ENCODE results near the gene TECPR1. TPM values are rescaled to one million over a fixed set of nuclear protein-coding genes. Genes with fewer than 3 reads are reported as not detected.

The TECPR1 gene
- total RNA-seq, 4 donors from 2014 or later = 33.8 to 74.1 (median 44.1) TPM

DNA sequence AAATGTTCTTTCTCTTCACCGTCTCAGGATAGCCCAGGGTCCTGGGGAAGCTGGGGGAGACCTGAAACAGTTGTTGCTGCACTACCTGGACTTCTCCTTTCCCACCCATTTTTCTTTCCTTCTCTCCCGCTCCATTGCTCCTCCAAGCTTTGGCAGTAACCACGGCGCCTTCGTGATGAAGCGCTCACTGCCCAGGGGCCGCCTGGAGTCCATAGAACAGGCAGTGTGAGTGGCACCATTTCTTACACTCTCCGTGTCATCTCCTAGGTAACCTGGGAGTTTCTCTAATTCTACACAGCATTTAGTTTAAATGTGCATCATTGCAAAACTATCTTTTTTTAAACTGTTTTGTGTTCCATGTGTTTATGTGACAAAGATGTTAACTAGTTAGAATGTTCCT is 81.1 kb downstream of the TECPR1 start:
- Histone ChIP-seq H3K4me1 (no peaks in the 10 kb centered on the region), H3K27me3 (no peaks in the 10 kb centered on the region), H3K4me3 (no peak overlapping the region), H3K27ac (no peak overlapping the region), H3K9me3 (no peaks in the 10 kb centered on the region), H3K36me3 (peaks cover 0 to 38% (median 0%) of the 10 kb centered on the region in 3 donors)
- TF ChIP-seq POLR2A (IDR thresholded peaks at IDR 0.05) = no peak
- TF ChIP-seq, protein P1, sequence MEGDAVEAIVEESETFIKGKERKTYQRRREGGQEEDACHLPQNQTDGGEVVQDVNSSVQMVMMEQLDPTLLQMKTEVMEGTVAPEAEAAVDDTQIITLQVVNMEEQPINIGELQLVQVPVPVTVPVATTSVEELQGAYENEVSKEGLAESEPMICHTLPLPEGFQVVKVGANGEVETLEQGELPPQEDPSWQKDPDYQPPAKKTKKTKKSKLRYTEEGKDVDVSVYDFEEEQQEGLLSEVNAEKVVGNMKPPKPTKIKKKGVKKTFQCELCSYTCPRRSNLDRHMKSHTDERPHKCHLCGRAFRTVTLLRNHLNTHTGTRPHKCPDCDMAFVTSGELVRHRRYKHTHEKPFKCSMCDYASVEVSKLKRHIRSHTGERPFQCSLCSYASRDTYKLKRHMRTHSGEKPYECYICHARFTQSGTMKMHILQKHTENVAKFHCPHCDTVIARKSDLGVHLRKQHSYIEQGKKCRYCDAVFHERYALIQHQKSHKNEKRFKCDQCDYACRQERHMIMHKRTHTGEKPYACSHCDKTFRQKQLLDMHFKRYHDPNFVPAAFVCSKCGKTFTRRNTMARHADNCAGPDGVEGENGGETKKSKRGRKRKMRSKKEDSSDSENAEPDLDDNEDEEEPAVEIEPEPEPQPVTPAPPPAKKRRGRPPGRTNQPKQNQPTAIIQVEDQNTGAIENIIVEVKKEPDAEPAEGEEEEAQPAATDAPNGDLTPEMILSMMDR (IDR thresholded peaks at IDR 0.05) = no peak
- DNase-seq = no peak

DNA sequence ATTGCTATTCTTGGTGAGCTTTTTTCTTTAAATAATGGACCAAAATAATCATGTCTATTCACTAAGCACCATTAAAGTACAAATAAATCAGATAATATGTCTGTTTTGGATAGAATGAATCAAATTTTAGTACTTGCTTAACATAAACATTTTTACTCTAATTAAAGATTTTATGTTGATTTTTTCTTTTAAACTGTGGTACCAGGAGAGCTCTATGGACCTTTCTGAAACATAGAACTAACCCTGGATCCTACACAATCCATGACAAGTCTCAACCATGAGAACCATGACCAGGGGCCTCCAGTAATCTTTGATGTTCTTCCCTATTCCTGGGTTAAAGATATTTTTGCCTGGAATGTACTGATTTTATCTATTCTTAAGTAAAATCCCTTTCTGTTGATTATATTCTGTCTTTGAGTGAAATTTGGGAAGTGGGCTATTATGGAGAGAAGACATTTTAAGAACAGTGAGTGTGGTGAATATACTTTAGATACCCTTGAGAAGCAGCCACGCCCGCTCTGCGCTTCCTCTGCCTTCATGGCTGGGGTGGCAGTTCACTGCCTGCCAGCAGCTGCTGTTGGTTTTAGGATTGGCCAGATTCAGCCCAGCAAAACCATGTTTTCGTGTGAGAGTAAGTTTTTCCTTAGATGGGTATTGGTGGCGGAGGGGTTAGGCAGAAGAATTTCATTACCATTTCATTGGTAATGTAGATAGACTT is 83.0 kb downstream of the TECPR1 start:
- no peak for DNase-seq
- H3K9me3 ChIP-seq = no peaks in the 10 kb centered on the region
- peaks cover 0 to 20% (median 0%) of the 10 kb centered on the region in 3 donors for H3K36me3 ChIP-seq
- H3K4me1 ChIP-seq = no peaks in the 10 kb centered on the region
- TF ChIP-seq POLR2A (IDR thresholded peaks at IDR 0.05) = no peak
- TF ChIP-seq, protein P1 (IDR thresholded peaks at IDR 0.05) = no peak
- H3K4me3 ChIP-seq = no peak overlapping the region
- no peak overlapping the region for H3K27ac ChIP-seq
- H3K27me3 ChIP-seq = no peaks in the 10 kb centered on the region

DNA sequence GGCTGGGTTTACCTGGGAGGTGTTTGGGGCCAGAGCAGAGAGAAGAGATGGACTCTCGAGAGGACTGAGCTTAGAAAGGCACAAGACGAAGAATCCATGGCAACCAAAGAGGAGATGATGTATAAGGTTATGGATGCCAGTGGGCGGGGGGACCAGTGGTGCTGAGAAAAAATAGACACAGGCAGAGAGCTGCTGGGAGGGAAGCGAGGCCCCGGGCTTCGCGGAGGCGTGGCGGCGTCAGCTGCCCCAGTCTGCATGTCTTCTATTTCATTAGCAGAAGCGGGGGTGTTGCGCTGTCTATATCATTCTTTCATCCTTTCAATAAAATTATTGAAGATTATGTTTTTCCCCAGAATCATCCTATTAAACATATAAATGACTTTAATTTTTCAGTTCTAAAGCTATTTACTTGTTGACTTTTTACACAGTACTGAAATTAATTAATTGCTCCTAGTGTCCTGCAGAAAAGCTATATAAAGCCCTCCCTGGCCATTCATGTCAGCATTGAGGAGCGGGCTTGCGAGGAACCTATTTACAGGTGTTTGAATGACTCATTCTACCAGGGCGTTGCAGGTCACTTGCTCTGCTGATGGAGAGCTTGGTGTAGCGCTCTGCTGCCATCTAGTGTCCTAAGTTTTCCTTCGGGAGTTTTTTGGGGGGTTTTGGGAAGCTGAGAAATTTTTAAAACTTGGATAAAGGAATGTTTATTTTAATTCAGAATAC is 83.7 kb downstream of the TECPR1 start:
- H3K4me3 ChIP-seq = no peak overlapping the region
- no peaks in the 10 kb centered on the region for H3K27me3 ChIP-seq
- H3K27ac ChIP-seq = no peak overlapping the region
- H3K9me3 ChIP-seq = no peaks in the 10 kb centered on the region
- TF ChIP-seq, protein P1 (IDR thresholded peaks at IDR 0.05) = peak; percentile 65 to 94 (median 88)
- no peak for TF ChIP-seq POLR2A (IDR thresholded peaks at IDR 0.05)
- peaks cover 0 to 5% (median 0%) of the 10 kb centered on the region in 4 donors for H3K4me1 ChIP-seq
- peak in 2 of 3 donors; percentile 58 to 87 for DNase-seq
- H3K36me3 ChIP-seq = peaks cover 0 to 20% (median 0%) of the 10 kb centered on the region in 3 donors

DNA sequence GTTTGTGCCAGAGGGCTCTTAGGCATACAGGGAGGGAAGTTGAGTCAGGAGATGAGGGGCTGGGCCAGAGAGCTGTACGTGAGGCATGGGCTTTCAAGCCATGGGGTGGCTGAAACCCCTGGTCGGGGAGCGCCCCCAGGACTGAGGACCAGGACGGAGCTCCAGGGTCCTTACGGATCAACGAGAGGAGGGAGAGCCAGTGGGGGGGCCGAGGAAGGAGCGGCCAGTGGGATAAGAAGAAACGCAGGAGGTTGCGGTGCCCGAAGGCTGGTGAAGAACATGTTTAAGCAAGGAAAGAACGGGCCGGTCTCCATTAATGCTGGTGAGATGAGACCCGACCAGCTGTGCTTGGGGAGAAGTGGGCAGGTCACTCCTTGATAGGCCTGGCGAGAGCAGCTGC is 84.4 kb downstream of the TECPR1 start:
- H3K9me3 ChIP-seq = no peaks in the 10 kb centered on the region
- H3K4me1 ChIP-seq = peaks cover 0 to 5% (median 0%) of the 10 kb centered on the region in 4 donors
- no peak overlapping the region for H3K27ac ChIP-seq
- TF ChIP-seq POLR2A (IDR thresholded peaks at IDR 0.05) = no peak
- TF ChIP-seq, protein P1 (IDR thresholded peaks at IDR 0.05) = no peak
- no peak overlapping the region for H3K4me3 ChIP-seq
- no peak for DNase-seq
- H3K27me3 ChIP-seq = no peaks in the 10 kb centered on the region
- peaks cover 0 to 16% (median 0%) of the 10 kb centered on the region in 3 donors for H3K36me3 ChIP-seq

DNA sequence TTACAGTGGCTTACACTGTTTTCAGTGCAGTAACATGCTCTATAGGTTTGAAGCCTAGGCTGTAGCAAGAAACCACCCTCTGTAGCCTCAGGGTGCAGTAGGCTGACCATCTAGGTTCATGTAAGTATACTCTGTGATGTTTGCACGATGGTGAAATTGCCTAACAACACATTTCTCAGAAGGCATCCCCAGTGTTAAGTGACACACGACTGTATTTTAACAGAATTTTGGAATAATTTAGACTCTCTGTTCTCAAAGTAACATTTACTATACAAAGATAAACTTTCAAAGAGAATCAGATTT is 85.4 kb downstream of the TECPR1 start:
- DNase-seq = no peak
- H3K36me3 ChIP-seq = peaks cover 0 to 7% (median 0%) of the 10 kb centered on the region in 3 donors
- no peaks in the 10 kb centered on the region for H3K27me3 ChIP-seq
- no peak overlapping the region for H3K4me3 ChIP-seq
- no peak for TF ChIP-seq POLR2A (IDR thresholded peaks at IDR 0.05)
- TF ChIP-seq, protein P1 (IDR thresholded peaks at IDR 0.05) = no peak
- no peak overlapping the region for H3K27ac ChIP-seq
- peaks cover 0 to 5% (median 0%) of the 10 kb centered on the region in 4 donors for H3K4me1 ChIP-seq
- no peaks in the 10 kb centered on the region for H3K9me3 ChIP-seq
